HG02623 (cell line): Measurements from ENCODE around the gene ICA1.

Experiments used
- ATAC-seq: cut with Tn5 transposase; IDR thresholded peaks from one replicate; pipeline ENCODE4 v1.9.1; 2021; ENCODE audit warnings: moderate library complexity; ENCODE audit not compliant: unreplicated experiment

ICA1 gene

GRCh38 chr7:8165150-8165549 lies 96.8 kb downstream of the ICA1 start:
- no peak for ATAC-seq

GRCh38 chr7:8162181-8162580 lies 99.8 kb downstream of the ICA1 start:
- ATAC-seq: no peak

GRCh38 chr7:8161364-8161828 lies 100.6 kb downstream of the ICA1 start:
- ATAC-seq: no peak

- ATAC-seq: no peak
Observed at GRCh38 chr7:8160779-8161345, 101.1 kb downstream of the ICA1 start.

GRCh38 chr7:8160250-8160649 lies 101.7 kb downstream of the ICA1 start:
- no peak for ATAC-seq

- ATAC-seq: no peak
Observed at GRCh38 chr7:8159595-8159994, 102.4 kb downstream of the ICA1 start.

- ATAC-seq: no peak
Observed at GRCh38 chr7:8157296-8157695, 104.7 kb downstream of the ICA1 start.

GRCh38 chr7:8155836-8156235 lies 106.1 kb downstream of the ICA1 start:
- ATAC-seq: no peak

- ATAC-seq: no peak
Observed at GRCh38 chr7:8154272-8154671, 107.7 kb downstream of the ICA1 start.

- no peak for ATAC-seq
Observed at GRCh38 chr7:8152489-8153192, 109.3 kb downstream of the ICA1 start.

- ATAC-seq: no peak
Observed at GRCh38 chr7:8151161-8151725, 110.7 kb downstream of the ICA1 start.

GRCh38 chr7:8149222-8149621 lies 112.7 kb downstream of the ICA1 start:
- no peak for ATAC-seq

- no peak for ATAC-seq
Observed at GRCh38 chr7:8147760-8148463, 114.1 kb downstream of the ICA1 start.

GRCh38 chr7:8146788-8147413 lies 115.1 kb downstream of the ICA1 start:
- no peak for ATAC-seq

- ATAC-seq: no peak
Observed at GRCh38 chr7:8146106-8146787, 115.7 kb downstream of the ICA1 start.

- ATAC-seq: no peak
Observed at GRCh38 chr7:8144856-8145255, 117.1 kb downstream of the ICA1 start.

GRCh38 chr7:8143151-8143874 lies 118.7 kb downstream of the ICA1 start:
- no peak for ATAC-seq

GRCh38 chr7:8142477-8142876 lies 119.5 kb downstream of the ICA1 start:
- no peak for ATAC-seq

GRCh38 chr7:8141070-8141469 lies 120.9 kb downstream of the ICA1 start:
- no peak for ATAC-seq

- no peak for ATAC-seq
Observed at GRCh38 chr7:8136051-8136730, 125.8 kb downstream of the ICA1 start.
